ENCODE measurements around the gene ADAMTS10.
A peak's percentile ranks its signal among the peaks of the same experiment; 100 is the strongest.
"Not testable (repeated sequence)": the region's sequence is repeated elsewhere in the genome, so short reads cannot be mapped to it uniquely, and the experiment has no call there.

The ADAMTS10 gene

GRCh38 chr19:8571006-8571411 lies 39.5 kb downstream of the ADAMTS10 start:
- no peaks in the 10 kb centered on the region for H3K36me3 ChIP-seq (replicated peaks)
- in situ Hi-C loops (cut with HindIII; ENCODE audit: low pct_ligation_motif_present, low sequenced_read_pairs): no loop called here
- DNase-seq: peak; percentile 56
- no peak overlapping the region for H3K27ac ChIP-seq
- H3K27me3 ChIP-seq (replicated peaks): no peaks in the 10 kb centered on the region
- no peak for TF ChIP-seq CTCF (IDR thresholded peaks at IDR 0.05; ENCODE audit: low read depth, low read length, missing control alignments)
- no peak overlapping the region for H3K4me3 ChIP-seq (ENCODE audit: low read depth, low read length)

GRCh38 chr19:8569066-8569771 lies 41.3 kb downstream of the ADAMTS10 start:
- no peak overlapping the region for H3K27ac ChIP-seq
- TF ChIP-seq CTCF (IDR thresholded peaks at IDR 0.05; ENCODE audit: low read depth, low read length, missing control alignments): peak; percentile 6
- in situ Hi-C loops (cut with HindIII; ENCODE audit: low pct_ligation_motif_present, low sequenced_read_pairs): no loop called here

GRCh38 chr19:8567522-8568172 lies 42.9 kb downstream of the ADAMTS10 start:
- in situ Hi-C loops (cut with HindIII; ENCODE audit: low pct_ligation_motif_present, low sequenced_read_pairs): no loop called here
- Histone ChIP-seq H3K27me3 (replicated peaks) (no peaks in the 10 kb centered on the region), H3K36me3 (replicated peaks) (no peaks in the 10 kb centered on the region), H3K27ac (no peak overlapping the region), H3K4me3 (ENCODE audit: low read depth, low read length) (no peak overlapping the region)
- no peak for DNase-seq
- no peak for TF ChIP-seq CTCF (IDR thresholded peaks at IDR 0.05; ENCODE audit: low read depth, low read length, missing control alignments)

More at GRCh38 chr19:8569066-8569771, 41.3 kb downstream of the ADAMTS10 start:
- Histone ChIP-seq H3K4me3 (ENCODE audit: low read depth, low read length) (no peak overlapping the region), H3K36me3 (replicated peaks) (no peaks in the 10 kb centered on the region), H3K27me3 (replicated peaks) (no peaks in the 10 kb centered on the region)
- peak; percentile 88 for DNase-seq

GRCh38 chr19:8566855-8567254 lies 43.7 kb downstream of the ADAMTS10 start:
- Histone ChIP-seq H3K4me3 (ENCODE audit: low read depth, low read length) (no peak overlapping the region), H3K27ac (no peak overlapping the region), H3K36me3 (replicated peaks) (no peaks in the 10 kb centered on the region), H3K27me3 (replicated peaks) (no peaks in the 10 kb centered on the region)
- in situ Hi-C loops (cut with HindIII; ENCODE audit: low pct_ligation_motif_present, low sequenced_read_pairs): no loop called here
- TF ChIP-seq CTCF (IDR thresholded peaks at IDR 0.05; ENCODE audit: low read depth, low read length, missing control alignments): no peak
- no peak for DNase-seq

GRCh38 chr19:8564866-8565265 lies 45.6 kb downstream of the ADAMTS10 start:
- H3K4me3 ChIP-seq (ENCODE audit: low read depth, low read length); H3K36me3 ChIP-seq (replicated peaks); H3K27me3 ChIP-seq (replicated peaks); in situ Hi-C loops (cut with HindIII; ENCODE audit: low pct_ligation_motif_present, low sequenced_read_pairs); DNase-seq; H3K27ac ChIP-seq: not testable (repeated sequence)

- in situ Hi-C loops (cut with HindIII; ENCODE audit: low pct_ligation_motif_present, low sequenced_read_pairs): no loop called here
- H3K27me3 ChIP-seq (replicated peaks): no peaks in the 10 kb centered on the region
- H3K27ac ChIP-seq: no peak overlapping the region
- no peak for DNase-seq
- no peak for TF ChIP-seq CTCF (IDR thresholded peaks at IDR 0.05; ENCODE audit: low read depth, low read length, missing control alignments)
- no peak overlapping the region for H3K4me3 ChIP-seq (ENCODE audit: low read depth, low read length)
- H3K36me3 ChIP-seq (replicated peaks): no peaks in the 10 kb centered on the region
Observed at GRCh38 chr19:8561075-8561764, 49.3 kb downstream of the ADAMTS10 start.

All from brain microvascular endothelial cell (primary cell).